HG03280 (cell line): ENCODE results near the gene CCDC201.

Experiments used
- ATAC-seq: cut with Tn5 transposase; IDR thresholded peaks from one replicate; pipeline ENCODE4 v1.9.1; 2021; ENCODE audit warnings: mild to moderate bottlenecking, moderate library complexity; ENCODE audit not compliant: unreplicated experiment

CCDC201 gene

GRCh38 chr7:45893996-45894664, 21.2 kb upstream of the CCDC201 start:
- ATAC-seq = no peak

- ATAC-seq = no peak
Measured at GRCh38 chr7:45893374-45893995, 20.6 kb upstream of the CCDC201 start.

- no peak for ATAC-seq
Measured at GRCh38 chr7:45892407-45893035, 19.6 kb upstream of the CCDC201 start.

- no peak for ATAC-seq
Measured at GRCh38 chr7:45891462-45892402, 18.9 kb upstream of the CCDC201 start.

- ATAC-seq = no peak
Measured at GRCh38 chr7:45890902-45891461, 18.1 kb upstream of the CCDC201 start.

- ATAC-seq = no peak
Measured at GRCh38 chr7:45890125-45890901, 17.4 kb upstream of the CCDC201 start.

GRCh38 chr7:45889367-45890067, 16.6 kb upstream of the CCDC201 start:
- ATAC-seq = no peak

- ATAC-seq = no peak
Measured at GRCh38 chr7:45888993-45889366, 16.1 kb upstream of the CCDC201 start.

GRCh38 chr7:45888185-45888992, 15.5 kb upstream of the CCDC201 start, which contains the start of gene IGFBP1:
Gene IGFBP1, plus strand, starts transcription at chr7:45888488. Its CDS starts 165 bp downstream, at chr7:45888653.
- ATAC-seq = no peak

GRCh38 chr7:45886931-45887667, 14.2 kb upstream of the CCDC201 start:
- no peak for ATAC-seq

- ATAC-seq = no peak
Measured at GRCh38 chr7:45885264-45885882, 12.5 kb upstream of the CCDC201 start.

- ATAC-seq = no peak
Measured at GRCh38 chr7:45884136-45884535, 11.3 kb upstream of the CCDC201 start.

GRCh38 chr7:45882465-45882810, 9.6 kb upstream of the CCDC201 start:
- ATAC-seq = no peak

GRCh38 chr7:45881759-45882464, 9.0 kb upstream of the CCDC201 start:
- ATAC-seq = no peak

GRCh38 chr7:45881280-45881758, 8.4 kb upstream of the CCDC201 start:
- ATAC-seq = no peak

- ATAC-seq = no peak
Measured at GRCh38 chr7:45880433-45880860, 7.6 kb upstream of the CCDC201 start.
